Stimulated activated CD4-positive, alpha-beta T cell treated with anti-CD3 and anti-CD28 coated beads, TNF-alpha, amount 100 ng/mL, for 24 hours (primary cell): Measurements from ENCODE around the gene CFL1.

ENCODE experiments used
- DNase-seq, 3 experiments: peaks; one replicate each; pipeline ENCODE4 v3.0.0-alpha.2; 2020; ENCODE audit warnings: low read depth in 3 of 3

Gene CFL1

DNA sequence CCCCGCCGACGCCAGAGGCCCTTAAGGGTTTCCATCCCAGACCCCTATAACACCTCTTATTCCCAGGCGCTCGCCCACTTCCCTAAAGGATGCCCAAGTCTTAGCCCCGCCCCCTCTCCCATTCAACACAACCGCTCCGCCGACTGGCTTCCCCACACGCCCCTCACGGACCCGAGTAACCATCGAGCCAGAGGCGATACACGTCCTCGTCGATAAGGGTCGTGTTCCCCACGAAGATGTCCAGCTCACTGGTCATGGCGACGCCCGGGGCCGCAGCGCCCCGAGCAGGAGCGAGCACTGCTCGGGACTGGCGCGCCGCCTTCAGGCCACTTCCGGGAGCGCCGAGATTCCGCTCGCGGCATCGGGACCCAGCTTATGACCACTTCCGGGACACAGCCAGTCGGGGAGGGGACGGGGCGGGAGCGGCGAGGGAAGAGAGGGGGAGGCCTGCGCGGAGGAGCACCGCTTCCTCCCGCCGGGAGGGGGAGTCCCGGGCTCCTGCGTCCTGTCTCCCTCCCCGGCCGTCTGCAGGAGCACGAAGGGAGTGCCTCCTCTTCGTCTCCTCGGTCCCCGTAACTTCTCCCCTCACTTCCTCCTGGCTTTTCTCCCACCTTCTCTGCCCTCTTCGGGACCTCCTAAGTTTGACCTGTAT lies 30.3 kb upstream of the CFL1 start, which contains the start of gene FIBP:
TSS of gene FIBP (minus strand) at position 309 of the 652 bp plus-strand sequence. CDS start at position 256, 53 bp downstream.
- DNase-seq = peak; percentile 93 to 97 (median 94)

GRCh38 chr11:65887723-65888162 lies 29.8 kb upstream of the CFL1 start:
- DNase-seq = no peak

DNA sequence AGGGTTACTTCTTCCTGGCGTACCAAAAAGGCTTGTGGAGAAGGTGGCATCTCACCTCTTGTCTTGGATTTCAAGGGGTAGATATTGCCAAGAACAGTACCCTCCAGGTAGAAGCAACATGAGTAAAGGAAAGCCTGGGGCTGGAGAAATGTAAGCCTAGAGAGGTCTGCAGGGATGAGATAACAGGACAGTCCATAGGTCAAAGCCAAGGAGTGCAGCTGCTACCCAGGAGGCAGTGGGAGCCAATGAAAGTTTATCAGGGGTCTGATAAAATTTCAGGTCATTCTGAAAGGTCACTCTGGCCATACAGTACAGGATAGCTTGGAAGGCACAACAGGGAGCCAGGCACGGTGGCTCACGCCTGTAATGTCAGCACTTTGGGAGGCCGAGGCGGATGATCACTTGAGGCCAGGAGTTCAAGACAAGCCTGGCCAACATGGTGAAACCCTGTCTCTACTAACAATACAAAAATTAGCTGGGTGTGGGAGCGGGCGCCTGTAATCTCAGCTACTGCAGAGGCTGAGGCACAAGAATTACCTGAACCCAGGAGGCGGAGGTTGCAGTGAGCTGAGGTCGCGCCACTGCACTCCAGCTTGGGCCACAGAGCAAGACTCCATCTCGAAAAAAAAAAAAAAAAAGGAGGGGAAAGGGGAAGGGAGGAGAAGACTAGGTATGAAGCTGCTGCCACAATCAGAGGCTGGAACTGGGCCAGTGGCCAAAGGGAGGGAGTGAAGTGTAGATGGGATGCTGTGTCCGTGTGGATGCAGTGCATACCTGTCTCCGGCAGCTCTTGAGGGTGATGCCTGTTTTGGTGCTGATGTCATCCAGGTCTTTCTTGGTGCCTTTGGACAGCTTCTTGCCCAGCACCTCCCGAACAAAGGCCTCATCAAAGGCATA lies 29.1 kb upstream of the CFL1 start:
- no peak for DNase-seq

GRCh38 chr11:65885808-65886536 lies 28.0 kb upstream of the CFL1 start:
- no peak for DNase-seq

GRCh38 chr11:65885231-65885630 lies 27.3 kb upstream of the CFL1 start:
- DNase-seq = no peak

DNA sequence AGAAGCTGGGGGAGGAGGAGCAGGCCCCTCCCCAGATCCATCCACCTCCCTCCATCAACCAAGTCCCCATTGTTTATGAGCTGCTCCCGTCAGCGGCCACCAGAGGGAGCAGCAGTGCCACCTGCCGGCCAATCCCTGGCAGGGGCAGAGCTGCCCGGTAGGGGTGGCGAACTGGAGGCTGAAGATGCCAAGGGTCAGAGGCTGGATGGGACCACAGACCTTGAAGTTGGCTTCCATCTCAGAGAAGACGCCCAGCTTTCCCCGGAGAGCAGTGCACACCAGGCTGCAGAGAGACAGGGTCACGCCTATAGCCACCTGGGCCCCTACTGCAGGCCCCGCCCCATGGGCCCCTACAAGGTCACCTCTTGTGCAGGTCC lies 26.7 kb upstream of the CFL1 start:
- DNase-seq = peak; percentile 65 to 80 (median 66)

- no peak for DNase-seq
These were observed 26.1 kb upstream of the CFL1 start for GRCh38 chr11:65883786-65884715.

GRCh38 chr11:65883058-65883761 lies 25.2 kb upstream of the CFL1 start:
- DNase-seq = no peak

GRCh38 chr11:65882120-65883057 lies 24.4 kb upstream of the CFL1 start:
- DNase-seq = no peak

GRCh38 chr11:65880844-65881421 lies 23.0 kb upstream of the CFL1 start:
- DNase-seq = no peak

GRCh38 chr11:65880027-65880426 lies 22.0 kb upstream of the CFL1 start:
- no peak for DNase-seq

GRCh38 chr11:65879617-65880016 lies 21.6 kb upstream of the CFL1 start, which contains the start of gene CTSW:
TSS of gene CTSW (plus strand) at chr11:65879837. CDS start at chr11:65879855, 18 bp downstream.
- no peak for DNase-seq

DNA sequence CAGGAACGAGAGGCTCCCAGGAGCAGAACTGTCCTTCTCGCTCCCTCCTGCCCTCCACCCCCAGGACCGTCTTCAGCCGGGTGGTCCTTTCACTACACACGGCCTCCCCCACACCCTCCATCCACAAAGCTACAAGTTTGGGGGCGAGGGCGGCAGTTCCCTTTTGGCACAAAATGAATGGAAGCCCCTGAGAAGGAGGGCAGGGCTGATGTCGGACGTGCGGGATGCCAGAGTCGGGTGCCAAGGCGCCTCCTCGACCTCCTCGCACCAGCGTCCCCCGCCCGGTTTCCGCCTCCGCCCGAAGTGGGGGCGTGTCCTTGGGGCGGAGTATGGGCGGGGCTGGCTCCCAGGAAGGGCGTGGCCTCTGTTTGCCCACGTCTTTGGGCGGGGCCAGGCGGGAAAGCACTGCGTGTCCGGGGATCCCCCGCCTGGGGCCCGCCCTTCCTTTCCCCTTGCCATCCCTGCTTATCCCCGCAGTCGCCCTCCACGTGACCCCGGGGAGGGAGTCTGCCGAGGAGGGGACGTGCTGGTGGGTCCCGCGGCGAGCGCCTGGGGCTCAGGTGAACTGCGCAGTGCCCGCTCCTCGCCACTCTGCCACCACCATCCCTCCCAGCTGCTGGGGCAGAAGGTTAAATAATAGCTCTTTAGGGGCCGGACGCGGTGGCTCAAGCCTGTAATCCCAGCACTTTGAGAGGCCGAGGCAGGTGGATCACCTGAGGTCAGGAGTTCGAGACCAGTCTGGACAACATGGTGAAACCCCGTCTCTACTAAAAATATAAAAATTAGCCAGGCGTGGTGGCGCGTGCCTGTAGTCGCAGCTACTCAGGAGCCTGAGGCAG lies 15.6 kb upstream of the CFL1 start:
- DNase-seq = peak; percentile 91 to 95 (median 95)

GRCh38 chr11:65872586-65873317 lies 14.8 kb upstream of the CFL1 start, which contains the start of gene EFEMP2:
TSS of gene EFEMP2 (minus strand) at chr11:65872800. CDS start at chr11:65872354, 446 bp downstream.
- no peak for DNase-seq

- no peak for DNase-seq
These were observed 14.0 kb upstream of the CFL1 start for GRCh38 chr11:65871811-65872548.
